Endothelial cell of umbilical vein (primary cell): ENCODE measurements around the gene PFKFB4.

Experiments used
- CTCF ChIP-seq, 2 donors: IDR thresholded peaks; 1 replicate in 1 of 2; 2 replicates in 1 of 2; pipeline ENCODE4 v1.5.1; 2011; ENCODE audit warnings: low read length in 2 of 2, mild to moderate bottlenecking in 2 of 2, moderate library complexity in 2 of 2, control low read depth in 1 of 2, inconsistent platforms in 1 of 2, low read depth in 1 of 2; ENCODE audit not compliant: insufficient read depth in 1 of 2; ENCODE audit errors: extremely low read depth in 1 of 2
- EZH2 ChIP-seq: IDR thresholded peaks from 2 replicates; pipeline ENCODE4 v1.6.1; 2012; ENCODE audit warnings: borderline replicate concordance, low read depth, mild to moderate bottlenecking, moderate library complexity, low read length, inconsistent platforms; ENCODE audit not compliant: severe bottlenecking
- FOS ChIP-seq: IDR thresholded peaks from 2 replicates; pipeline ENCODE4 v1.6.1; 2011; ENCODE audit warnings: mild to moderate bottlenecking, low read length, moderate library complexity, borderline replicate concordance; ENCODE audit not compliant: insufficient read depth
- JUN ChIP-seq: IDR thresholded peaks from 2 replicates; pipeline ENCODE4 v1.6.1; 2011; ENCODE audit warnings: borderline replicate concordance, low read depth; ENCODE audit not compliant: insufficient read length, insufficient read depth
- MAX ChIP-seq: IDR thresholded peaks from 2 replicates; pipeline ENCODE4 v1.6.1; 2011; ENCODE audit not compliant: insufficient read depth, insufficient read length
- MYC ChIP-seq: IDR thresholded peaks from one replicate; pipeline ENCODE4 v1.6.1; 2011; ENCODE audit warnings: mild to moderate bottlenecking, low read depth, low read length
- POLR2A ChIP-seq: IDR thresholded peaks from 2 replicates; pipeline ENCODE4 v1.6.1; 2012; ENCODE audit warnings: low read depth, mild to moderate bottlenecking, control low read depth, low read length
- POLR2AphosphoS5 ChIP-seq: IDR thresholded peaks from 2 replicates; pipeline ENCODE4 v1.6.1; 2012; ENCODE audit warnings: low read depth, mild to moderate bottlenecking, control low read depth, low read length, moderate library complexity; ENCODE audit not compliant: insufficient read depth

- TF ChIP-seq CTCF (IDR thresholded peaks at IDR 0.05; ENCODE audit: extremely low read depth in 1 of 2, insufficient read depth in 1 of 2, low read depth in 1 of 2, low read length in 2 of 2) (no peak), POLR2AphosphoS5 (no peak), POLR2A (no peak), EZH2 (no peak), FOS (no peak), JUN (no peak), MYC (no peak), MAX (no peak)
Observed at GRCh38 chr3:48536116-48536515, 20.5 kb downstream of the PFKFB4 start.
